GM21529 (cell line): Measurements from ENCODE around the gene NAT14.

Source experiments
- ATAC-seq: cut with Tn5 transposase; IDR thresholded peaks from one replicate; pipeline ENCODE4 v1.9.1; 2021; ENCODE audit not compliant: unreplicated experiment

NAT14 gene

GRCh38 chr19:55467236-55468053 is 17.5 kb upstream of the NAT14 start:
- ATAC-seq: no peak

GRCh38 chr19:55468054-55468393 is 17.0 kb upstream of the NAT14 start:
- ATAC-seq: no peak

GRCh38 chr19:55471266-55471665 is 13.7 kb upstream of the NAT14 start:
- no peak for ATAC-seq

- no peak for ATAC-seq
Observed at GRCh38 chr19:55472463-55472862, 12.5 kb upstream of the NAT14 start.

DNA sequence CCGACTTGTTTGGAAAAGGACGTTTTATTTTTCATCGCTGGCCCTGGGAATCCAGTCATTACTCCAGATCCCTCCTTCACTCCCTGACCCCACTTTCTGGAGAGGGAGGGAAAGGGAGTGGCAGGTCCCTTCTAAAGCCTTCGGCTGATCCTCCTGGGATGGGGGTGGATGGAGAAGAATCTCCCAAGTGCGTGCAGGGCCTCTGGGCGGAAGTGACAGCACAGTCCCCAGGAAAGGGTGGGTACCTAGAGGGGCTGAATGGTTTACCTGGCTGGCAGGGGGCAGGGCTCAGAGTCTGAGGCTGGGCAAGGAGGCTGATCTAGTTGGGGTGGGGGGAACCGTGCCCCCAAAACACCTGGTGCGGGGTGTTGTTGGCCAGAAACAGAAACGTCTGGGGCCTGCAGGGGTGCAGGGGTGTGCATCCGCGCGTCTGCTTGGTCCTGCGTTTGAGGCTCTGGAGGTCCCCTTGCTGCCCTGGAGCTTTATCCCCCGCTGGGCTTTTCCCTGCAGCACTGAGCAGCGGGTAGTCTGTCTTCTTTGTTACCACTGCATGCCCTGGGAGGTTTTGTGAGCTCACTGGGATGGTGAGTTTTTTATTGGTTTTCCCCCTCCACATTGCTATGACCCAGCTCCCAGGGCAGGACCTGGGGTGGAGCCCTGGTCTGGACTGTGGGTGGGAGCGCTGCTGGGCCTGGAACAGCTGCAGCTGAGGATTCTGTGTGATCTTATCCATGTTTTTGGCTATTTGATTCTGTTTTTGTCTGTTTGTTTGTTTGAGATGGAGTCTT is 11.6 kb upstream of the NAT14 start:
- no peak for ATAC-seq

DNA sequence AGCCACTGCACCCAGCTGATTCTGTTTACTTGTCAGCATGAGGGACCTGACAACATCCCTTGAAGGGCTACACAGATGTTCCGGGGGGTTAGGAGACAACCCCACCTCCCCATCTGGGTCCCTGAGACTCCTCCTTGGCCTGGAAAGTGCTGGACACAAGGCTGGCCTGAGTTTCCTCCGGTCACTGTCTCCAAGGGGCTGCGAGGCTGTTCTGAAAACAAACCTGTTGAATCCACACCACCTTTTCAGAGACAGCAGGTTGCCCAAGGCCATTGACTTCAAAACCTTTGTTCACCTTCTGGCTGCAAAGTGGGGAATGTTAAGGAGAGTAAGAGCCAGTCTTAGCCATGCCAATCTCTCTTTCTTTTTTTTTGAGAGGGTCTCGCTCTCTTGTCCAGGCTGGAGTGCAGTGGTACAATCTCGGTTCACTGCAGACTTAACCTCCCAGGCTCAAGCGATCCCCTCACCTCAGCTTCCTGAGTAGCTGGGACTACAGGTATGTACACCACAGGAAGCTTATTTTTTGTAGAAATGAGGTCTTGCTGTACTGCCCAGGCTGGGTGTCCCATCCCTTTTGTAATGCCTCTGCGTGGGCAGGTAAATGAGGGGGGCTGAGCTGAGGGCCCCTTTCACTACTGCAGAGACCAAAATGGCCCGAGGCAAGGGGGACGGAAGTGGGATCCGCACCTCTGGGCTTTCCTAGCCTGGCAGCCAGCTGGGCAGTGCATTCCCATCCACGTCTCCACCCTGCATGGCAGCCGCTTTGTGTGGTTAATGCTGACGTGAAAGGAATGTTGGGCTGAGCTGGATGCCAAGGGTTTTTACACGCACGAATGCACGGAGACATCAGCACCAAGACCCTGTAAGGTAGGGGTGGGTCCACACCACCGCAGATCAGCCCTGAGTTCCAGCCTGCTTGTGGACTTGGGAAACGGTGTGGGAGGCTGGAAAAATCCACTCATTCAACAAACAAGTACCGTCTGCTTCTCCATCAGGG is 10.4 kb upstream of the NAT14 start:
- no peak for ATAC-seq

- peak; percentile 83 for ATAC-seq
Observed at GRCh38 chr19:55476100-55476775, 8.8 kb upstream of the NAT14 start, which contains the start of gene ZNF628. Gene ZNF628 (plus strand): TSS chr19:55476617. CDS start chr19:55479911, 3,294 bp downstream.

- ATAC-seq: no peak
Observed at GRCh38 chr19:55477905-55478304, 7.1 kb upstream of the NAT14 start.

DNA sequence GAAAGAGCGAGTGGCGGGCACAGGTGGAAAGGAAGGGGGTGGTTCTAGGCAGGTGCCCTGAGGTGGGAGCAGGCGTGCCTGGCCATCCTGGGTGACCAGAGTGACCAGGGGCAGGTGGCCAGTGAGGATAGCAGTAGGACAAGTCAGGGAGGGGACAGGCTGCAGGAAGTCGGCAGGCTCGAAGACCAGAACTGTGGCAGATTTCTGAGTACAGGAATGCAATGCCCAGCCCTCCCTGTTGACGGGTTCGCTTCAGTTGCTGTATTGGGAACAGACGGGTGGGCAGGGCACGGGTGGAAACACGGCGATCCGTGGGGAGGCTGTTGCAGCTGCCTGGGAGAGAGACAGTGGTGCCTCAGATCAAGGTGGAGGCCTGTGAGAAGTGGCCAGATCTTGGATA is 6.6 kb upstream of the NAT14 start:
- no peak for ATAC-seq

DNA sequence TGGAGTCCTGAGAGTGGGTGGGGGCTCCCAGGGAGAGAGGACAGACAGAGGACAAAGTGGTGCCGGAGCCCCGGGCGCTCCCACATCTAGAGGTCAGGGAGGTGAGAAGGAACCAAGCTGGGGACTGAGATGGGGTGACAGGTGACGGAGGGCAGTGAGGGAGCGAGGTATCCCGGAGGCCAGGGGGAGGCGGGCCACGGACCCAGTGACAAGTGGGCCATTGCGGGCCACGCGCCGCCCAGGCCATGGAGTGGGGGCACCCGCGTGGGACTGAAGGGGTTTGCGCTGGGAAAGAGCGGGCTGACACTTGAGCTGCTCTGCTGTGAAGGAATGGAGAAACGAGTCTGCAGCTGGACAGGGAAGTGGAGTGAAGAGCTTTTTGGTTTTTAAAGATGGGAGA is 5.9 kb upstream of the NAT14 start:
- no peak for ATAC-seq

- no peak for ATAC-seq
Observed at GRCh38 chr19:55479451-55480230, 5.3 kb upstream of the NAT14 start.

DNA sequence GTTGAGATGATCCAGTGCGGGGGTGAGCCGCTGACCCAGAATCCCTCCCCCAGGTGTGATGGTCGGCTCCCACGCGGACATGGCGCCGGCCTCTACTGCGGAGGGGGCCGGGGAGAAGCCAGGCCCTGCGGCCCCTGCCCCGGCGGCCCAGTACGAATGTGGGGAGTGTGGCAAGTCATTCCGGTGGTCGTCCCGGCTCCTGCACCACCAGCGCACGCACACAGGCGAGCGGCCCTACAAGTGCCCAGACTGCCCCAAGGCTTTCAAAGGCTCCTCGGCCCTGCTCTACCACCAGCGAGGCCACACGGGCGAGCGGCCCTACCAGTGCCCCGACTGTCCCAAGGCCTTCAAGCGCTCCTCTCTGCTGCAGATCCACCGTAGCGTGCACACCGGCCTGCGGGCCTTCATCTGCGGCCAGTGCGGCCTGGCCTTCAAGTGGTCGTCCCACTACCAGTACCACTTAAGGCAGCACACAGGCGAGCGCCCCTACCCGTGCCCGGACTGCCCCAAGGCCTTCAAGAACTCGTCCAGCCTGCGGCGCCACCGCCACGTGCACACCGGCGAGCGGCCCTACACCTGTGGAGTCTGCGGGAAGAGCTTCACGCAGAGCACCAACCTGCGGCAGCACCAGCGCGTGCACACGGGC is 3.7 kb upstream of the NAT14 start:
- no peak for ATAC-seq

GRCh38 chr19:55481794-55482155 is 3.2 kb upstream of the NAT14 start:
- no peak for ATAC-seq

DNA sequence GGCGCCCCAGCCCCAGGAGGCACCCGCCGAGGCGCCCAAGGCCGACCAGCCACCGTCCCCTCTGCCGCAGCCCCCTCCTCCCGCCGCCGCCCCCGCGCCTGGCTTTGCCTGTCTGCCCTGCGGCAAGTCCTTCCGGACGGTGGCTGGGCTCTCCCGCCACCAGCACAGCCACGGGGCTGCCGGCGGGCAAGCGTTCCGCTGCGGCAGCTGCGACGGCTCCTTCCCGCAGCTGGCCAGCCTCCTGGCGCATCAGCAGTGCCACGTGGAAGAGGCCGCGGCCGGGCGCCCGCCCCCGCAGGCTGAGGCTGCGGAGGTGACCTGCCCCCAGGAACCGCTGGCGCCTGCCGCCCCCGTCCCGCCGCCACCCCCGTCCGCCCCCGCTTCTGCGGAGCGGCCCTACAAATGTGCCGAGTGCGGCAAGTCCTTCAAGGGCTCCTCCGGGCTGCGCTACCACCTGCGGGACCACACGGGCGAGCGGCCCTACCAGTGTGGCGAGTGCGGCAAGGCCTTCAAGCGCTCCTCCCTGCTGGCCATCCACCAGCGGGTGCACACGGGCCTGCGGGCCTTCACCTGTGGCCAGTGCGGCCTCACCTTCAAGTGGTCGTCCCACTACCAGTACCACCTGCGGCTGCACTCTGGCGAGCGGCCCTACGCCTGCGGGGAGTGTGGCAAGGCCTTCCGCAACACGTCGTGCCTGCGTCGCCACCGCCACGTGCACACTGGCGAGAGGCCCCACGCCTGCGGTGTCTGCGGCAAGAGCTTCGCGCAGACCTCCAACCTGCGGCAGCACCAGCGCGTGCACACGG is 2.6 kb upstream of the NAT14 start:
- ATAC-seq: no peak

GRCh38 chr19:55482967-55483705 is 1.9 kb upstream of the NAT14 start:
- ATAC-seq: no peak

GRCh38 chr19:55483706-55484592 is 1.0 kb upstream of the NAT14 start:
- ATAC-seq: no peak
